Measurements from ENCODE around the gene PMFBP1.

GRCh38 chr16:72129976-72130656 lies 41.8 kb downstream of the PMFBP1 start:
- TF ChIP-seq POLR2A (IDR thresholded peaks at IDR 0.05; ENCODE audit: low read length) (no peak), GATA1 (IDR thresholded peaks at IDR 0.05; ENCODE audit: low read depth, low read length) (no peak)

Measured in erythroblast (primary cell).